Ishikawa (cell line): ENCODE measurements around the gene ACTC1.

Experiments
- CEBPB ChIP-seq: IDR thresholded peaks from 2 replicates; pipeline ENCODE4 v1.6.1; 2012
- CREB1 ChIP-seq: IDR thresholded peaks from 2 replicates; pipeline ENCODE4 v1.6.1; 2012; ENCODE audit warnings: low read depth
- EGR1 ChIP-seq: IDR thresholded peaks from 2 replicates; pipeline ENCODE4 v1.6.1; 2012
- EP300 ChIP-seq: IDR thresholded peaks from 2 replicates; pipeline ENCODE4 v1.6.1; 2012; ENCODE audit warnings: borderline replicate concordance
- MAX ChIP-seq: IDR thresholded peaks from 2 replicates; pipeline ENCODE4 v1.6.1; 2012
- NFIC ChIP-seq: IDR thresholded peaks from 2 replicates; pipeline ENCODE4 v1.6.1; 2012
- RAD21 ChIP-seq: IDR thresholded peaks from 2 replicates; pipeline ENCODE4 v1.6.1; 2012; ENCODE audit warnings: low read depth
- REST ChIP-seq: IDR thresholded peaks from 2 replicates; pipeline ENCODE4 v1.6.1; 2012; ENCODE audit warnings: low read depth, mild to moderate bottlenecking
- TAF1 ChIP-seq: IDR thresholded peaks from 2 replicates; pipeline ENCODE4 v1.6.1; 2012; ENCODE audit warnings: low read depth, mild to moderate bottlenecking
- TCF12 ChIP-seq: IDR thresholded peaks from 2 replicates; pipeline ENCODE4 v1.6.1; 2012; ENCODE audit warnings: low read depth
- TEAD4 ChIP-seq: IDR thresholded peaks from 2 replicates; pipeline ENCODE4 v1.6.1; 2012
- YY1 ChIP-seq: IDR thresholded peaks from 2 replicates; pipeline ENCODE4 v1.6.1; 2012; ENCODE audit warnings: low read depth
- ZBTB7A ChIP-seq: IDR thresholded peaks from 2 replicates; pipeline ENCODE4 v1.6.1; 2012; ENCODE audit warnings: low read depth

- TF ChIP-seq MAX: no peak
- no peak for TF ChIP-seq TAF1
- no peak for TF ChIP-seq RAD21
- no peak for TF ChIP-seq ZBTB7A
- TF ChIP-seq REST: no peak
- no peak for TF ChIP-seq CEBPB
- no peak for TF ChIP-seq EP300
- TF ChIP-seq TCF12: no peak
- TF ChIP-seq TEAD4: no peak
- TF ChIP-seq NFIC: no peak
- TF ChIP-seq CREB1: no peak
- TF ChIP-seq EGR1: no peak
- TF ChIP-seq YY1: no peak
Observed at GRCh38 chr15:34776606-34777105, 18.7 kb downstream of the ACTC1 start.
